ENCODE measurements around the gene SPATA2.

DNA sequence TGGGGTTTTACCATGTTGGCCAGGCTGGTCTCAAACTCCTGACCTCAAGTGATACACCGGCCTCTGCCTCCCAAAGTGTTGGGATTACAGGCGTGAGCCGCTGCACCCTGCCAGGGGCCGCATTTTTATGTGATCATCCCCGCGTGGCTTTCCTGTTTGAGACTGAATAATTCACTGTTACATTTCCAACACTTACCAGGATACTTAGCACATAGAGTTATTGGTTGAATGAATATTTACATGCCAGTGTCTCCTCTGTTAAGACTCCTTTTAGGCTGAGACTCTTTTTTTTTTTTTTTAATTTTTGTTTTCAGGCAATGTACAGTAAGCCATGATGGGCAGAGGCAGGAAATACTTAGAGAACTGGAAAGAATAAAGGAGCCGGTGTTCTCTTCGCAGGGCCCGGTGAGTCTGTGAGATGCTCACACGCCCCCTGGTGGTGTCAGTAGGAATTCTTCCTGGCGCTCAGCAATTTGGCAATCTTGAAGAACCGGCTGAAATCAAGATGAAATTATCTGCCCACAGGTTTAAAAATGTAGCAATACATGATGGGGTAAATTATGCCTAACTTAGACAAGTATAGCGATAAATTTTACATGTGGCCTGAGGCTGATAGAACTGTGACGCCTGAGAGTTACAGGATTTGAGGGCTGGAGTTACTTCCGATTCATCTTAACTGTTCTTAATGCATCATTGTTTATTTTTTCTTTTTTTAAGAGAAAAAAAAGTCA lies 13.2 kb upstream of the SPATA2 start:
- TF ChIP-seq EP300 (IDR thresholded peaks at IDR 0.05), result no peak
- no peak for TF ChIP-seq CHD2 (IDR thresholded peaks at IDR 0.05; ENCODE audit: low read length, partially characterized antibody)
- no peak for TF ChIP-seq POLR2A (IDR thresholded peaks at IDR 0.05; ENCODE audit: low read length)
- TF ChIP-seq REST (IDR thresholded peaks at IDR 0.05), result no peak
- TF ChIP-seq, protein P1, sequence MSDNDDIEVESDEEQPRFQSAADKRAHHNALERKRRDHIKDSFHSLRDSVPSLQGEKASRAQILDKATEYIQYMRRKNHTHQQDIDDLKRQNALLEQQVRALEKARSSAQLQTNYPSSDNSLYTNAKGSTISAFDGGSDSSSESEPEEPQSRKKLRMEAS (IDR thresholded peaks at IDR 0.05), result no peak
- peak; percentile 87 for TF ChIP-seq CTCF (IDR thresholded peaks at IDR 0.05)
